CD4-positive, alpha-beta T cell treated with Interferon alpha-2 for 1 hour (primary cell): Measurements from ENCODE around the gene GRAMD2A.

Experiments used
- DNase-seq, 2 donors: peaks; one replicate each; pipeline ENCODE4 v3.0.0-alpha.2; 2020 to 2022

The GRAMD2A gene

GRCh38 chr15:72197460-72198355, at the start of gene GRAMD2A:
Gene GRAMD2A, minus strand, starts transcription at chr15:72197787.
- DNase-seq = peak in 1 of 2 donors; percentile 7

DNA sequence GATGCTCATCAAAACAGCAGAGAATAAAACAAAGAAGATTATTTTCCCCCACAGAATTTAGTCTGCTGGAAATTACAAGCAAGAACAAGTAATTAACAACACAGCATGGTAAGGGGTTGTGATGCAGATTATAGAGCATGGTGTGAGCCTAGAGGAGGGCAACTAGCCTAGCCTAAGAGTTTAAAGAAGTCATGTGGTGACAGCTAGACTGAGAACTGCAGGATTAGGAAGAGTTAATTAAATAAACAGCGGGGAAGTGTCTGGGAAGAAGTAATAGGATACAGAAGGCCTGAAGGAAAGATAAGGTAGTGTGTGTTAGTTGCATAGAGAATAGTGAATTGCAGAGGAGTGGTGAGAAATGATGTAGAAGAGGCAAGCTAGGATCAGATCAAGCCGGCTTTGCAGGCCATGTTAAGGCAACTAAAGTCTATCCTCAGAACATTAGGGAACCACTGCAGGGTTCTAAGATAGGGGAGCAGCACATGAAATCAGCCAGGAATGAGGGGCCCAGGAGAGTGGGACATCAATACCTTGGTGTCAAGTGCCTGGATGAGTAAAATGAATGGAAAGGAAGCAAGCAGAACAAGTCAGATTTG, 45.3 kb upstream of the GRAMD2A start:
- no peak for DNase-seq

- DNase-seq = no peak
Observed at GRCh38 chr15:72239652-72240051, 42.1 kb upstream of the GRAMD2A start.

DNA sequence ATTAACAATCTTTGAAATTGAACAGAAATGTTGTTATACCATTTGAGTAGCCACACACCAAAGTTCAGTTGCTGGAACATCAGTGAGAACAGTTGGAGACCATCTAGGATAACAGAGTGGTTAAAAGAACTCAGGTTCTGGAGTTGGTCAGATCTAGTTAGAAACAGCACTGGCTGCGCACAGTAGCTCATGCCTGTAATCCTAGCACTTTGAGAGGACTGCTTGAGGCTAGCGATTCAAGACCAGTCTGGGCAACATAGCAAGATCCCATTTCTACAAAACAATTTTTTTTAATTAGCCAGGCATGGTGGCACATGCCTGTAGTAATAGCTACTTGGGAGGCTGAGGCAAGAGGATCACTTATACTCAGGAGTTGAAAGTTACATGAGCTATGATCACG, 41.0 kb upstream of the GRAMD2A start:
- no peak for DNase-seq

- DNase-seq = no peak
Observed at GRCh38 chr15:72237853-72238224, 40.3 kb upstream of the GRAMD2A start.

- DNase-seq = peak; percentile 41 to 64
Observed at GRCh38 chr15:72237029-72237852, 39.7 kb upstream of the GRAMD2A start.

DNA sequence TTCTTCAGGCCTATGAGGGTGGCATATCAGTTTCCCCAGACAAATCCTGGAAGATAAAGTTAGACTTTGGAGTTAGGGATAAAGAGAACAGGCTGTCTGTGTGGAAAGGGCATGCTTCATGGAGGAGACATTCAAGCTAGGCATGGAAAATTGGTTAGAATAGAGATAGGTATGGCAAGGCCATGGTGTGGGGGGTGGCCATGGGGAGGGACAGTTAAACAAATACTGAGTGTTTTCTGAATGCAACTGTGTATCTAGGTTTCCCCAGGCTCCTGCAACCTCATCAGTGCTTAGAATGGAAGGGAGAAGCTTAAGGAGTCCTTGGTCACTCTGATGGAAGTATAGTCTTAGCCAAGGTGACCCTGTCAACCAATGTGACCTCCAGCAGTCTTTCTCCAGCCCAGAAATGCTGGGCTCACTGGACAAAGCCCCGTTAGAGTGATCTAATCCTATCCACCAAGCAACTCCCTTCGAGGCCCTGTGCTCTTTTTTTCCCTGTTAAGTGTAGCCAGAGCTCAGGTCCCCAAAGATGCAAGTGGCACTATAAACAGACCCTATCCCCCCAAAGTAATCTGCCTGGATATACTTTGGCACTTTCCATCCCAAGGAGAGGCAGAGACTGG, 38.9 kb upstream of the GRAMD2A start:
- DNase-seq = no peak

GRCh38 chr15:72235298-72235697, 37.7 kb upstream of the GRAMD2A start:
- DNase-seq = no peak

DNA sequence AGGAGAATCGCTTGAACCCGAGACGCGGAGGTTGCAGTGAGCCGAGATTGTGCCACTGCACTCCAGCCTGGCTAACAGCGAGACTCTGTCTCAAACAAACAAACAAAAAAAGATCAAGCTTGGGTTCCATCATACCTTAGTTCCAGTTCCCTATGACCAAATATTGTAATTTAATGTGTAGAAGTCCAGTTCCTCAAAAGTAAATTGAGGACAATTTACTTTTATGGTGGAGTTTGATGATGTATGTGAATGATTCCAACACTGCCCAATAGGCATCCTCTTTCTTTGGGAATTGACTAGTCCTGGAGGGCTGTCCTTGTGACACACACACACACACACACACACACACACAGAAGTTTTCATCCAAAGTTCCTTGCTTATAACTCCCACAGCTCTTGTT, 36.2 kb upstream of the GRAMD2A start:
- no peak for DNase-seq

DNA sequence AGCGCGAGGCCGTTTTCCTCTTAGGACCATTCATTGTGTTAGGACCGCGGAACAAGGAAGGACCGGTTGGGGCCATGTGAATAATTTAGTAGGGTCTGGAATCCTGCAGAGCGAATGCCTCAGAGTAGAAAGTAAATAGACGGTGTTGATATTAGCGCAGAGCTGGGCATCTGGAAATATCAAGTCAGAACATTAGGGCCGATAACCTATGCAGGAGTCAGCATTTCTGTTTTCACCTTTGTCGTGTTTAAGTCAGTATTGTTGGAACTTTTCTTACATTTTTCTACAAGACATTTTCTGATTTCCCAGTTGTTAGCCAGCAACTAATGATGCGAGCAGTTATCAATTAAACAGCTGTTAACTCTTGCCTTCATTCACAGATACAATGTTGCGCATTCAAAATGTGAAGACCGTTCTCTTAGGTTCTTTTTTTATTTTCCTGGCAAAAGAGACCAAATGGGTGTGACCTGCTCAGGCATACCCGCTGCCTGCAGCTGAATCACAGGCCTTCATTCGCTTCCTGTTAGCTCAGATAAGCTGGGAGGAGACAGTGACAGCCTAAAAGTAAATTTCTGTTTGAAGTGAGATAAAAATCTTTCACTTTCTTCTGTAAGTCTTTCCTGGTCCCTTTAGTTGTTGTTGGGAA, 34.4 kb upstream of the GRAMD2A start:
- peak; percentile 57 to 75 for DNase-seq

- DNase-seq = peak; percentile 90 to 95
Observed at GRCh38 chr15:72231066-72231832, 33.7 kb upstream of the GRAMD2A start, which contains the start of gene PKM. Gene PKM, minus strand, starts transcription at chr15:72231190. Its CDS starts 12,093 bp downstream, at chr15:72219097.

DNA sequence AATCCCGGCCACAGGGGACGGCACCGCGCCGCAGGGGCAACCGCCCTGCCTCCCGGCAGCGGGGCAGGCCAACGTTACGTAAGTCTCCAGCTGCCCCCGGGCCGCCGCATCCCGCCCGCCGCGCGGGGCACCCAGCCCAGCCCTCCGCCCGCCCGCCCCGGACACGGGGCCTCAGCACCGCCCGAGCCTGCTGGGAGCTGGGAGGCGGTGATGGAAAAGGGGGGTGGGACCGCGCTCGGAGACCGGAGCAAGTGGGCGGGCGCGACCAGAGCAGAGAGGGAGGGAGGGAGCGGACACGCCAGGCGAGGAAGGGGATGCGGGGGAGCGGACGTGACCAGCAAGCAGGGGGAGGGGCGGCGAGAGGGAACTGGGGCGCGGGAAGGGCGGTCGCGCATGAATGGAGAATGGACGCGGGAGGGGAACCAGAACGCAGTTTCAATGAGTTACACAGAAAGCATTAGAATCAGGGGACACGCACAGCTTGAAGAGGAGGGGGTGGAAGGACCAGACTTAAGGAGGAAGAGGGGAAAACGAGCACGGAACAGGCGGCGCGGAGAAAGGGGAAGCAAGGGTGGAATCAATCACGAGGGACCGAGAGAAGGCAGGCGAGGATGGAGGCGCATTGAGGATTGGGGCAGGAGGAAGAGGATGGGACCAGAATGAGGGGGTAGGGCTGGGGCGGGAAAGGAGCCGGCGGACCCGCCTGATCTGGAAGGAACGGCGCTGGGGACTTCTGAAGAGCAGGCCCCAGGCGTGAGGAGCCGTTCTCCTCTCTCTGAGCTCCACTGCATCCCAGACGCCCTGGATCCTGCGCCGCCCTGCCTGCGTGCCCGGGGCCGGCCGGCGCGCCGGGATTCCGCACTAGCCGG, 32.8 kb upstream of the GRAMD2A start:
- peak; percentile 66 to 67 for DNase-seq

DNA sequence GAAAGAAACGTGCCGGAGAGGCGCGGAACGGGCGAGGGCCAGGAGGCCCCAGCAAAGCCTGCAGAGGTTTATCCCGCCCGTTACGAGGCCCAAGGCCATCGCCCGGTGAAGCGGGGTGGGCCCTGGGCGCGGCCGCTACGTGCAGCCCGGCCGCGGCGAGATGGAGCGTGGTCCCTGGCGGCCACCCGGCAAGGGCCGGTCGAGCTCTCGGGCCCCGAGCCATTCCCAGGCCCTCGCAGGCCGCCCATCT, 32.3 kb upstream of the GRAMD2A start:
- DNase-seq = no peak

GRCh38 chr15:72229076-72229946, 31.7 kb upstream of the GRAMD2A start:
- DNase-seq = peak in 1 of 2 donors; percentile 62

GRCh38 chr15:72227720-72228119, 30.1 kb upstream of the GRAMD2A start:
- DNase-seq = peak; percentile 23 to 41

DNA sequence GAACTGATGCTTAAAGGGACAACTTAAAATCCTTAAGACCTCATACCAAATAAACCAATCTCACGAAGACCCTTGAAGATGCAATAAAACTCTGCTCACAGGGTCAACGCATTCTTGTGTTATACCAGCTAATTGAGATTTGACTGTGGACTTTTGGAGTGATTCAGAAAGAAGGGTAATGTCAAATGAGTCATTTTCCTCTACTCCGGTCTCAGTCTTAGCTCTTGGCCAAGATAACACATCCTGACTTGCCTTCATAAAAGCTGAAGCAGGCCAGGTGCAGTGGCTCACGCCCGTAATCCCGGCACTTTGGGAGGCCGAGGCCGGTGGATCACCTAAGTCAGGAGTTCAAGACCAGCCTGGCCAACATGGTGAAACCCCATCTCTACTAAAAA, 29.6 kb upstream of the GRAMD2A start:
- peak in 1 of 2 donors; percentile 34 for DNase-seq

DNA sequence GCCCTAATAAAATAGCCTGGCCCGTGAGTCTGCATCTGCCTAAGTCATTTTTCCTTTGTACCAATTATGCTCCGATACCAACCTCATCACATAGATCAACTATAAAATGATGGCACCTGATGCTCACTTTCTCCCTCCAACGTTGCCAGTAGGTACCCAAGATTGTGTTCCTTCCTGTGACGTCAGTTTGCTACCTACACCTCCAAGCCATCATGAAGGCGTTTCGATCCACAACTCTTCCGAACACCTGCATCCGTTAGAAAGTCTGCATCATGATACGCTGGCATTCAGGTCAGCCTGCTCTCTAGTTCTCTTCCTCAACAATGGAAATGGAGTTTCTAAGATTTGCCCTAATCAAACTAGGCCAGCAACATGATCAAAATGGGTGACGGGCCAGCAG, 25.7 kb upstream of the GRAMD2A start:
- DNase-seq = no peak

DNA sequence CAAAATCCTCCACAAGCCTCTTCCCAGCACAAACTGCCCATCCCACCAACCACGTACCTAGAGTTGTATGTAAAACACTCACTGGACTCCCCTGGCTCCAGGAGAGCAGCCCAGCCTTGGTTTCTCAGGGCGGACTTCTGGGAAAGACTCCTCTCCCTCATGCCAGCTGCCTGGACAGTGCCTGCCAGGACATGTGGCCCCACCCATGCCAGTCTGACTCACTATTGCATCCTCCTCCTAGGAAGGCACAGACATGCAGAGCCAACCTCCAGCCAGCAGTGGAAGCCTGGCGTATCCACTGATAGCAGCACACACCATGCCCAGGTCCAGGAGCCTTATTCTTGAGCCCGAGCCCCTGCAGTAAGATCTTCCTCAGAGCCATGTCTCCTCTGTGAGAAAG, 24.8 kb upstream of the GRAMD2A start:
- no peak for DNase-seq

GRCh38 chr15:72220687-72221086, 23.1 kb upstream of the GRAMD2A start:
- DNase-seq = no peak

GRCh38 chr15:72217216-72217615, 19.6 kb upstream of the GRAMD2A start:
- no peak for DNase-seq
